NCI-H146 treated with DMSO at 0.1 percent for 48 hours (cell line): Measurements from ENCODE around the gene VPS51.
A peak's percentile ranks its signal among the peaks of the same experiment; 100 is the strongest.

Experiments
- DNase-seq: peaks from one replicate; lab custom pipeline; 2025; ENCODE audit not compliant: unreplicated experiment; lab: John Stamatoyannopoulos, UW

VPS51 gene

DNA sequence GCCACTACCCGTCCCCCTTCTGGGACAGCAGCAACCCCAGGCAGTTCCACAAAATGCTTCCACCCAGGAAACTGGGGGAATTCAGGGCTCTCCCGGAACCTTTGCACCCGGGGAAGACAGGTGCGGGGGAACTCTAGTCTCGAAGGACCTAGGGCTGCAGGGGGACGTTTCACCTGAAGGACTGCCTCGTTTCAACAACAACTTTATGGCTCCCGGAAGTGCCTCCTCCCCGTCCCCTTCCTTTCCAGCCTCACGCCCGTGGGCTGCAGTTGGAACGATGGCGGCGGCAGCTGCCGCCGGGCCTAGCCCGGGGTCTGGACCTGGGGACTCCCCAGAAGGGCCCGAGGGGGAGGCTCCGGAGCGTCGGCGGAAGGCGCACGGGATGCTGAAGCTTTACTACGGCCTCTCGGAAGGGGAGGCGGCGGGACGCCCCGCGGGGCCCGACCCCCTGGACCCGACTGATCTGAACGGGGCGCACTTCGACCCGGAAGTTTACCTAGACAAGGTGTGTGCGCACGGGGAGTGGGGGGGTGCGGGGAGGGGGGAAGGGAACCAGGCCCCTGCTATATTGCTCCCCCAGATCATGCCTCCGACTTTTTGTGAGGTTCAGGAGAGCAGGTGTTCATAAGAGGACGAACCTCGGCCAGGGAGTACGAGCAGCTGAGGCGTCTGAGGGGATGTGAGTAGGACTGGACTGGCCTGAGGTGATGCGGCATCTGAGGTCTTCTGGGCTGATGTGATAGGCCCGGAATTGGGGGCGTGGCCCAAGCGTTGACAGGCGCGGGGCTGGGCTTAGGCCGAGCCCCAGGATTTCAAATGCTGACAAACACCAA lies at the start of gene VPS51:
Gene VPS51, plus strand, starts transcription at position 241 of the 833 bp plus-strand sequence. Its CDS starts 37 bp downstream, at position 278.
- peak; percentile 83 for DNase-seq

DNA sequence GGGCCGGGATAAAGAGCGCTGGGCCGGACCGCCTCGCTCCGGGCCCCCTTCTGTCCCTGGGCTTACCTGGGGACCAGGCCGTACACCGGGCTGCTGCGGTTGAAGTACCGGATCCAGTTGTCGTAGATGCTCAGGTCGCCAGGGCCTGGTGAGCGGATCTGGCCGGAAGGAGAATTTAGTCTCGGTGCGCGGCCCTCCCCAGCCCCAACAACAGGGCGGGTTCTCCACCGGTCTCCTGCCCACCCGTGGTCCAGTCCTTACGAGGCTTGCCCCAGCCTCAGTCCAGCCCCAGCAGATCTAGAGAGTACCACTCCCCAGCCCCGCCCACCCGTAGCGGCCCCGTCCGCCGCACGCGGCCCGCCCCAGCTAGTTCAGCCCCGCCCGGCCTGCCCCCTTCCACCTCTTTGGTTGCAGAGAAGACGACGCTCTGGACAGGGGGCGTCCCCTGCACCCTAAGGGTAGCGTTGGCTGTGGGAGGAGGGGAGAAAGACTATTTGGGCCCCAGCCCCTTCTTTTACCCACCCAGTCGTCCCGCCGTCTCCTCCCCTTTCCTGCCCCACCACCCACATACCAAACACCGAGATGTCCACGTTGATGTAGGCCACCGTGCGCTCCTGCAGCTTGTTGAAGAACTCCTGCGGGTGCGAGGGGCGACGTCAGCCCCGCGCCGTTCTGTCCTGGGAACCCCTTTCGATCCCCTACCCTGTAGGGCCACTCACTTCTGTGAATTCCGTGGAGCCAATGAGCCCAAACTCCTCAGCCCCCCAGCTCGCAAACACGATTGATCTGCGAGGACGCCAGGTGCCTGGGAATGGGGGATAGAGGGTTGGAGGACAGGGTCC lies 48.2 kb upstream of the VPS51 start:
- DNase-seq = no peak

DNA sequence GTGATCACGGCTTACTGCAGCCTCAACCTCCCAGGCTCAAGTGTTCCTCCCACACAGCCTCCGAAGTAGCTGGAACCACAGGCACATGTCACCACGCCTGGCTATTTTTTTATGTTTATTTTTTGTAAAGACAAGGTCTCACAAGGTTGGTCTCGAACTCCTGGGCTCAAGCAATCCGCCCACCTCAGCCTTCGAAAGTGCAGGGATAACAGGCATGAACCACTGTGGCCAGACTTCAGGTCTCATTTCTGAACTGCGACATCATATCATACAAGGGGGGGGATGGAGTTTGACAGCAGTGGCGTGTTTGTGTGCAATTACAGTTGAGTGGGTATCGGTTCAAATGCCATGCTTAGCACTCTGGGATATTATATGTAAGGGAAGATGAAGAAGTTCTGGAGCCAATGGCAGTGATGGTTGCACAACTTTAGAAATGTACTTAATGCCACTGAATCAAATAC lies 44.6 kb upstream of the VPS51 start:
- no peak for DNase-seq

DNA sequence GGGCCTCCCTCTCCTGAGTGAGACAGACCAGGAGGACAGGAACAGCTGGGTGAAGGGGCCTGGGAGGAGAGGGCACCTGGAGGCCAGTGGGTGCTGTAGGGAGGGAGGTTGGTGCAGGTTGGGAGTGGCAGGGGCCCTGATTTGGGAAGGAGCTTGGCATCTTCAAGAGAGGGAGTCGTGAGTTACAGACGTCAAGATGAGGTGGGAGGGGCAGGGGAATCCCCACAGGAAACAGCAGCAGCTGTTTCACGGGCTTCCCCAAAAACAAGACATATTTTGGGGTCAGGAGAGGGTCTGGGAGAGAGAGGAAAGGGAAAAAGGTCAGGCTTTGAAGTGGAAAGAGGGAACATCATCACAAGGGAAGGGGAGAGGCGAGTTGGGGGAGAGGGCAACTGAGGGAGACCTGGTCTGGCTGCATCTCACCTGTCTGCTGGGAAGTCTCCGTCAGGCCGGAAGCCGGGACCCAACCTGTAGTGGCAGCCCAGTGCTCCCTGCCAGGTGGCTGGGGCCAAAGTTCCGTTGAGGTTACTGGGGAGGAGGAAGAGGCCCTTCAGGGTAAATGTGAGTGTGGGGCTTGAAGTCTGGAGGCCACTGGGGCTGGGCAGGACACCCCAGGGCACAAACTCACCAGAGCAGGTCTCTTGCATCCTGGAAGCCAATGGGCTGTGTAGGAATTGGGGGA lies 42.0 kb upstream of the VPS51 start:
- no peak for DNase-seq

DNA sequence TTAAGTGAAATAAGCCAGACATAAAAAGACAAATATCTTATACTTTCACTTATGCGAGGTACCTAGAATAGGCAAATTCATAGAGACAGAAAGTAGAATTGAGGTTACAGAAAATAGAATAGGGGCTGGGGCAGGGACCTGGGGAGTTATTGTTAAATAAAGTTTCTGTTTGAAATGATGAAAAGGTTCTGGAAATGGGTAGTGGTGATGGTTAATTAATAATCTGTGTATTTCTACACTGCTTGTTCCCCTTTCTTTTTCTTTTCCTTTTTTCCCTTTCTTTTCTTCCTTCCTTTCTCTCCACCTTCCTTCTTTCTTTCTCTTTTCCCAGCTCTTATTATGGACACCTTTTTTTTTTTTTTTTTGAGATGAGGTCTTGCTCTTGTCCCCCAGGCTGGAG lies 40.5 kb upstream of the VPS51 start:
- DNase-seq = no peak

DNA sequence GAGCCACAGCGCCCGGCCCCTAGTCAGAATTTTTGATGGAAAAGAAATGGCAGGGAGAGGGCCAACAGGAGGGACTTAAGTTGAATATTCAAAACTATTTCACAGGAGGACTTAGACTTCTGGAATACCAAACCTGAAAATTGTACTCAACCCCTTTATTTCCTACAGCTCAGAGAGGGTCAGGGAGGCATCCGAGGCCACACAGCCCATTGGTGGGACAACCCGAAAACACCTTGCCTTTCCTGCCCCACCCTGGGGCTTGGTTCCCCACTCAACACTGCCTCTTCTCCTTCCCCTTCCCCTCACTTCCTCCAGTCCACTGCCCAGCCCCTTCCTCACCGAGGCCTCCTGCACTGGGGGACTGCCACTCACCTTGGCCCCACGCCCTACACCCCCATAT lies 39.0 kb upstream of the VPS51 start:
- no peak for DNase-seq

DNA sequence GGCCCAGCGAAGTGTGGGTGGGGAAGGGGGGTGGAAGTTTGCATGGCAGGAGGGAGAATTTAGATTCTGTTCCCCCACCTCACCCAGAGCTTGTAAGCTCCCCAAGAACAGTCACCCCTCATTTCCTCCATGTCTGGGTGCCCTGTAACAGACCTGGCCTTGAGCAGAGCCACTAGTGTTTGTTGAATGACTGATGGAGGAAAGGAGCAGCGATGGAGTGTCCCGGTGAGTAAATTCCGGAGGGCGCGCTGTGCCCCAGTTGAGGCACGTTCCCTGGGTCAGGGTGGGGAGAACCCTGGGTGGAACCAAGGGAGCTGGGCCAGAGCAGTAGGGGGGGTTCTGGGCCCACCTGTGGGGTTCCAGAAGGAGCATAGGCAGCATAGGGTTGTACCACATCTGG lies 38.5 kb upstream of the VPS51 start:
- DNase-seq = no peak

DNA sequence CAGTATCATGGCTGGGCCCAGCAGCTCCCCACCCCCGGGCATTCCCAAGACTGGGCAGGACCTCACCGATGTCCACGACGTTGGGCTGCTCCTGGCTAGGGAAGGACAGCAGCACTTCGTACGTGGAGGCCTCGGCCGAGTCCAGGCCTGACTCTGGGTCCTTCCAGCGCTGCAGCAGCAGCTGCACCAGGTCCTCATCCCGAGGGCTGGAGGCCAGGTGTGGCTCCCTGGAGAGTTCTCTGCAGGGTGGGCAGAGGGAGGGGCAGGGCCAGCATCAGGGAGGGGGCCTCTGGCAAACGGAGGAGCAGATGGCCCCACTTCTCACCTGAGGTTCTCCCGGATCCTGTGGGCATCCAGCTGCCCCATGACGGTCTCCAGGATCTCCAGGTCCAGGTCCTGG lies 38.0 kb upstream of the VPS51 start:
- peak; percentile 70 for DNase-seq

DNA sequence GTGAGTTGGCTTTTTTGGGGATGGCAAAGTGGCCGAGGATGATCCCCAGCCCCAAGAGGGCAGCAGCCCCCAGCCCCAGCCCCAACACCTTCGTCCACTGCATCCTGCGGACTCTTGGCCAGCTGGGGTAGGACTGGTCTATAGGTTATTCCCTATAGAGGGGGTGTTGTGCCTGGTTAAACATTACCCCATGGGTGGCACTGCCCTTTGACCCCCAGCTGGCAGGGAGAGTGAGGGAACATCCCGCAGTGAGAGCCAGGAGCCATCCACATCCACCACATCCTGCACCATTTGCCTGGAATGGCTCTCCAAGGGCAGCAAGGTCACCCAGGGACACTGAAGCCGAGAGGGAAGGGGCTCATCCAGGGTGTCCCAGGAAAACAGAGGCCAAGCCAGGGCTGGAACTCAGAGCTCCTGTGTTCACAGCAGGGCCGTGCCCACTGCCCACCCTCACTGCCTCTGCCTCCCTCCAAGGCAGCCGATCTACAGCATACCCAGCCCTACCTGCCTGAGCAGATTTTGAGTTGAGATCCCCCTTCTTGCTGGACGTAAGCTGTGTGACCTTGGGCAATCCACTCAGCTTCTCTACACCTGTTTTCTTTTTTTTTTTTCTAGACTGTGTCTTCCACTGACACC lies 37.5 kb upstream of the VPS51 start, which contains the start of gene NAALADL1:
Gene NAALADL1, minus strand, starts transcription at position 135 of the 636 bp plus-strand sequence. Its CDS starts 32 bp downstream, at position 103.
- DNase-seq = peak; percentile 27

DNA sequence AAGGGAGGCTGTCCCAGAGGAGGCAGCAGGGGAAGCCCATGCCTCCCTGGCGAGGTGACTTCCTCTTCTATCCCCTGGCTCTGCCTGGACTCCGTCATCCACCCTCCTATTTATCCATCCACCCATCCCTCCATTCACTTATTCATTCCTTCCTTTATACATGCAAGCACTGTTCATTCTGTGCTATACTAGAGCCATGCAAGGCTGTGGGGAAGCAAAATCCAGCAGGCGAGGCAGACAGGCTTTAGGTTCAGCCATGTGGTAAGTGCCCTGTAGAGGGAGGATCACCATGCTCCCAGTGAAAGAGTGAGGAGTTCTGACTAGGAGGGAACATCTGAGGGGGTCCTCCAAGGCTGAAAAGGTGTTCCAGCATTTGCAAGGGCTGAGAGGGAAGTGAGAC lies 36.5 kb upstream of the VPS51 start:
- DNase-seq = no peak

DNA sequence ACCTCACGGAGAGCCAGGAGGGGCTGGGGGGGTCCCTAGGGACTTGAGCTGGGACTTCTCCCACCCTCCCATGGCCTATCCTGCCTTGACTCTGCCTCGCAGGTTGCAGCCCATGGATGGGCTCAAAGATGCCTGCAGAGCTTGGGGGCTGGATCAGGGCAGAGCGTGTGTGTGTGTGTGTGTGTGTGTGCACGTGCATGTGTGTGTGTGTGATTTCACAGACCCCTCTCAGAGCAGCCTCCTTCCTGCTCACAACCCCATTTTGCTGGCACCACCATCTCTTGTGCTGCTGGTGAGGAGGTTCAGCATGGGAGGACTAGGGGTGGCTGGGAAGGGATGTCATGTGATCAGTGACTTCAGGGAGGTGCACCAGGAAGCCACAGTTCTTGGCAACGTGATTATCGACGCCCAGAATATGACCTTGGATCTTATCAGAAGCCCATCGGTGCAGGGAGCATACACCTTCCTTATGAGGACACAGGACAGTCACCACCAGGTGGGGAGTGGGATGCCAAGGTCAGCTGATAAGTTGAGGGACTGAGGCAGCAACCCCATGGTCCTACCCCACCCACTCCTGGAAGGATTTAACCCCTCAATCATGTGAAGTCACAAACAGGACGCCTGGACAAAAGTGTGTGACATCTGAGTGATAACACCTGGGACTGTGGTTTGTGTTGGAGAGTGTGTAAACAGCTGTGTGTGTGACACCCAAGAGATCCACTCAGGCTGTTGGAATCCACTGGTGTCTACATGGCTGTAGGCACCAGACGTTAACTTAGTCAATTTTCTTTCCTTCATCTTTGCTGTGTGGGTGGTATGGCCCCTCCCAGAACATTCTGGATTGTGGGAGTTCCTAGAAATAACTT lies 35.8 kb upstream of the VPS51 start:
- DNase-seq = no peak

DNA sequence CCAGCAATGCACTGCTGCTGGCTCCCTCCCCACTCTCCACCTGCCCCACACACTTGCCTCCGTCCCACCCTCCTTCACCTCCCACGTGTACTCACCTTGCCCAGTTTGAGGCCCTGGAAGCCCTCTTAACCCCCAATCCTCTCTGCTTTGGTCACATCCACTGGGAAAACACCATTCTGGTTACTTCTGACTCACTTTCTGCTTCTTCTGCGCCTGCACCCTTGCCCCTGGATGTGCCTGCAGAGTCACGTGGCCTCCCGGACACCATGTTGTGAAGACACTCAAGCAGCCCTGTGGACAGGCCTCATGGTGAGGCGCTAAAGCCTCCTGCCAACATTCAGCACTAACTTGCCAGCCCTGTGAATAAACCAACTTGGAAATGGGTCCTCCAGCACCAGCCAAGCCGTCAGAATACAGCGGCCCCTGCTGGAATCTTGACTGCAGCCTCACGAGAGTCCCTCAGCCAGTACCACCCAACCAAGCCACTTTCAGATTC lies 35.1 kb upstream of the VPS51 start:
- no peak for DNase-seq

DNA sequence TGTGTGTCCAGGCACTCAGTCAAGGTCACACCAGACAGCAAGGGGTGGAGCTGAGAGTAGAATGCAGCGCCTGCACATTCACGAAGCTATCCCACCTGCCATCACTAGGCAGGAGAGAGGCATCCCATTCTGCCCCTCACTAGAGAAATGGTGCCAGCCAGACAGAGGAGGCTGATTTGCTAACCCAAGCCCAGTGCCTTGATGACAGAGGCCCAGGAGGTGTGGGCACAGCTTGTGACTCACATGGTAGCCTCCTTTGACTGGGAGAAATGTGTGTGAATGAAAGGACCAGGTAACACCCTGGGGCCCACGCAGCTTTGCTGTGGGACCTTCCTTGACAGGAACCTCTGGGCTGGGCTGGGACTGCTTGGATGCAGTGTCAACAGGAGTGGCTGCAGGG lies 32.5 kb upstream of the VPS51 start:
- DNase-seq = no peak

DNA sequence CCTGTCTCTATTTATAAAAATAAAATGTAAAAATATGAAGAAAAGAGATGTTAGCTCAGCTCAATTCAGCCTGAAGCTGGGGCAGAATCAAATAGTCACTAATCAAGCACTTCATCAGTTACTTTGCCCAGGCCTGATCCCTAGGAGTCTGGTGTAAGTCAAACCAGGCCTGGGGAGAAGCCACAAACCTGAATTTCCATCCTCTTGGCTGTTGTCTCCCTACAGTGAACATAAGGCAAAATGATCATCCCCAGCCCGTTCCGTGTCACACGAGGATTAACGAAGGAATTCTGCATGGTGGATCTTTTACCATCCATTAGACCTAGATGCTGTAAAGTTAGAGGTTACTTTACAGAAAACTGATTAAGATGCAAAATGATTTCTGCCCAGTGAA lies 31.2 kb upstream of the VPS51 start:
- no peak for DNase-seq

DNA sequence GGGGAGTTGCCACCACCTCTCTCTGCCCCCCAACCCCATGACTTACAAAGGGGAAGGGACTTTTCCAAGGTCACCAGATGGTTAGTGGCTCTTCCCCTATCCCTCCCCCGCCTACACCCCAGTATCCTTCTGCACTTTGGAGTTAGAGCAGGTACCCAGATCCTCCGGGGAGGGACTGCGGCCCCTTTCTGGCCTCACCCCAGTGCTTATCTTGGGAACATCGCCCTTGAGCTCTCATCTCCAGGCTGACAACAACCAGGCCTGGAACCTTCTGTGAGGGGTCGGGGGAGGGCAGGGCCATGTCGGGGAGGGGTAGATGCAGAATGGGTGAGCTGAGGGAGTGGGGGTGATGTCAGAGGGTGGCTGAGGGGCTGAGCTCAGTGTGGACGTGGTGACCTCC lies 30.2 kb upstream of the VPS51 start:
- no peak for DNase-seq

DNA sequence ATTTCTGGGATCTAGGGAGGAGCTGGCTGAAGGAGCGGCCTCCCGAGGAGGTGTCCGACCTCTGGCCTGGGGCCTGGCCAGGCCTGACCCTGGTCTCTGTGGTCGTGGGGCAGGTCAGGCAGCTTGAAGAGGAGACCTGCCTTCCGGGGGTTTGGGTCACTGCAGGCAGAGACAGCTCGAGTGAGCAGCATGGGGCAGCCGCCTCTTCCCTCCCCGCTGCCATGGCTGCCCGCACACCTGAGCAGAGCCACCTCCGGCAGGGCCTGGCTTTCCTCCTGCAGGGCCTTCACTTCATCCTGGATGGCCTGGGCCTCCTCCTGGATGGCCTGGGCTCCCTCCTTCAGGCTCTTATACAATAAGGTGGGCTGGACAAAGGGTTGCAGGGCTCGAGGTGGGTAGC lies 29.7 kb upstream of the VPS51 start:
- DNase-seq = no peak

DNA sequence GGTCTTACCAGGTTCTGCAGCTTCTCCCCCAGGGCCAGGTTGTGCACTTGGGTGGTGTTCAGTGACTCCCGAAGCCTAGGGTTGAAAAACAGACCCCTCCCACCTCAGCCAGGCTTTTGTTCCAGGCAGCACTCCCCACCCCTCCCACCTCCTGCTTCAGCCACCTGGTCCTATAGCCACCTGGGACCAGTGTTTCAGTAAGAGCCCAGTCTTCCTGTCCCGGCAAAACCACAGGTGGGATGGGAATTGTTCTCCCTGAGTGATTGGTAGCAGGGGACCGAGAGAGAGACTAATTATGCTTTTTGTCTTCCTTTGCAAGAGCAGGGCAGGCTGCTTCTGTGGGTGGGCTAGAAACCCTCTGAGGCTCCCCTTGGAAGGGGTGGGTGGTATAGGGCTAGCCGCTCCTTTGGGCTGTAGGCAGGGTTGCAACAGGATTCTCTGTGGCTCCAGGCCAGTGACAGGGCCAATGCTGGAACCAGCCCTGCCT lies 29.2 kb upstream of the VPS51 start:
- DNase-seq = peak; percentile 88

DNA sequence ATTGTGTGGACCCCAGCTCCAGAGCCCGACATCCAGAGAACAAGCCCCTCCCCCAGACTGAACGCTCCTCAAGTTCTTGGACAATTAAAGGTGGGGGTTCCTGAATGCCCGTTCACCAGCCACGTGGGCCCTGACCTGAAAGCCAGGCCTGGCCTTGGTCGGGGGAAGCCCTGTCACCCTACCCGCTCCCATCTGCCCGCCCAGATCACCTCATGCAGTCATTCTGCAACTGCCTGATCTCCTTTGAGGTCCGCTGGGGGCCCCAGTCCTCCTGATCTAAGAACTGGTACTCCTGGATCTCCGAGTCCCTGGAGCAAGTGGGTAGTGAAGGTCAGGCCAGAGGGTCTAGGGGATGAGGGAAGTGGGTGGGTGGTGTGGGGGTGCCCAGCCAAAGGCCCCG lies 28.6 kb upstream of the VPS51 start:
- DNase-seq = no peak

DNA sequence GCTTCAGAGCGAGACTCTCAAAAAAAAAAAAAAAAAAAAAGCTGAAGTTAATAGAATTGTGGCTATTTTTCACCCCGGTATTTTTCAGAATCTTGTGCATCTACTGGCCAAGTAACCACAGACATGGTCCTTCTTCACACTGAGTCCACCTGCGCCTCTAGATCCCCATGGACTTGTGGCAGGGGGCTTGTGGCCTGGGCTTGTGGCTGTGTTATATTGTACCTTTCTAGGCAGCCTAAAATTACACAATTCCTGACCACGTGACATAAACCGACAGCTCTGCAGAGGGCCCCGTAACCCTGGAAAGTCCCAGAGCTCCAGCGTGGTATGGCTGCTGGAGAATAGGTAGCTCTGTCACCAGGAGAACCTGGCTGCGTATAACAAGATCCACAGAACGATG lies 26.8 kb upstream of the VPS51 start:
- no peak for DNase-seq
